HG03064 (cell line): Measurements from ENCODE around the gene MTHFSD.

Experiments used
- ATAC-seq: cut with Tn5 transposase; IDR thresholded peaks from one replicate; pipeline ENCODE4 v1.9.1; 2021; ENCODE audit warnings: low read depth; ENCODE audit not compliant: unreplicated experiment

MTHFSD gene

DNA sequence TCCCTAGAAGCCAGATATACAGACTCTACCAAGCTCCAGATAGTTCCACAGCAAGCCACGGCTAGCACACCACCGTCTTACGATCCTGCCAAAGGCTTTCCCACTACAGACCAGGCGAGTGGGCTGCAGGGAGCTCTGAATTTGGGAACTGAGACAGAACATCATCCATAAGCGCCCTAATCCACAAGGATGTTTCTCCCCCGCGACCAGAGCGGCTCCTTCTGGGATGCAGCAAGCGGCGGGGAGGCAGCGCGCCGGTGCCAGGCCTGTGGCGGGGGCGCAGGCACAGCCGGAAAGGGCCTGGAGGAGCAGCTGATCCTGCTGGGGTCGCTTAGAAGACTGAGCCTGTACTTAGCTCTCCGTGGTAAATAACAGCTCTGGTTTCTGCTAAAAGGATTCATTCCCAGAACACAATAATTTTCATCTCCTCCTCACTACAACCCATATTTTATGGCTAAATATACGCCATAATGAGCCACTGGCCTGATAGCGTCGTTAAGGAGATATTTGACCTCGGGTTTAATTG lies 60.9 kb downstream of the MTHFSD start:
- ATAC-seq, result no peak

- no peak for ATAC-seq
These were observed 61.9 kb downstream of the MTHFSD start for GRCh38 chr16:86492961-86493629.

DNA sequence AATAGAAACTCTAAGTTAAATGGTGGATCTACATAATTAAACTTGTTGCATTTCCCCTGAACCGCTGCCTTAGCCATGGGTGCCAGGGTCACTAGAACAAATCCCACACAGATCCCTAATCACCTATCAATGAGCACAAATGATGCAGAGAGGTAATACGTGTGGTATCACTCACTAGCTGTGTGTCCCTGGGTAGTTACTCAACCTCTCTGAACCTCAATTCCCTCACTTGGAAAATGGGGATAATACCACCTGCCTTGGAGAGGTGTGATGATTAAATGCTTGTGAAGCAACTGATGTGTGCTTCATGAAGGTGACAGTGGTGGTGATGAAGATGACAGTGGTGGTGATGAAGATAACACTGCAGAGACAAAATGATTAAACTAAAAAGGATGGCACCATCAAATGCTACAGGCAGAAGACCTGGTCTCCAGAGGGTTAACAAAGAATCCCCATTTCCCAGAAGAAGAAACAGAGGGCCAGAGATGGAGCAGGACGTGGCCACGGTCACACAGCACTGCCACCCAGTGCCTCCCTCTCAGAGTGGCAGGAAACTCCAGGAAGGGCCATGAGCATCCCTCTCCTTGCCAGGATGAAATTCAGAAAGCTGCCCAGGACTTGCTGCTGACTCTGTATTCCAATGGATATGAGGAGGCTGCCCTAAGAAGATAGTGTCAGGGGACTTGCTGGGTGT lies 62.6 kb downstream of the MTHFSD start:
- no peak for ATAC-seq

DNA sequence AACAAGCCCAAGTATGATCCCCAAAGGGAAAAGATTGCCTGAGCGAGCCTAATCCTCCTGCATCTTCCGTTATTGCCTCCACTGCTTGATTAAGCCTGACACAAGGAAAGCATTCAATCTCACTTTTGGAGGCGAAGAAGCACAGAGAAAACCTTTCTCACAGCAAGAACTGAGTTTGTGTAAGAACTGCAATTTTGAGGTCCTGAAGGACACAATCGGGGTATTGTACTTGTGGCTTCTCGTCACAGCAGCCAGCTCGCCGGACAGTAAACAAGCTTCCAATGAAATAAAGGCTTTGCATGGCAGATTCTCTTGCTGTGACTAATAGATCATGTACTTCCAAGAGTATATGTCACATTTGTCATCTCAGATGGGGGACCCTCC lies 63.4 kb downstream of the MTHFSD start:
- ATAC-seq, result no peak

GRCh38 chr16:86490859-86491639 lies 64.0 kb downstream of the MTHFSD start:
- no peak for ATAC-seq

DNA sequence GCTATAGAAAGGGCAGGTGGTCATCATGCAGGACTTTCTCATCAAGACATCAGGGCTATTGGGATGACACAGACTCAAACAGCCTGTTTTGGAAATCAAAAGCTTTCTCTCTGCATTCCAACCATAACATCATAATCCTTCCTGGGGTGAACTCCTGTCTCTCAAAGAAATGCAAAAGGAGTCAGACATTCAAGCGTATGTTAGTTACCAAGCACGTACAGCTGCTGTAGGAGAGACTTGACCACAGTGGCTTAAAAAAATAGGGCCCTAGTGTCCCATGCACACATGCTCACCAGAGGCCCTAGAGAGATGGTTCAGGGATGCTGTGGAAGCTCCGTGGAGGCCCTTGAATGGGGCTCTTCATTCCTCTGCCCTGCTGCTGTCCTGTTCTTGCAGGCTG lies 69.3 kb downstream of the MTHFSD start:
- ATAC-seq, result no peak

GRCh38 chr16:86484240-86484639 lies 70.8 kb downstream of the MTHFSD start:
- ATAC-seq, result no peak

DNA sequence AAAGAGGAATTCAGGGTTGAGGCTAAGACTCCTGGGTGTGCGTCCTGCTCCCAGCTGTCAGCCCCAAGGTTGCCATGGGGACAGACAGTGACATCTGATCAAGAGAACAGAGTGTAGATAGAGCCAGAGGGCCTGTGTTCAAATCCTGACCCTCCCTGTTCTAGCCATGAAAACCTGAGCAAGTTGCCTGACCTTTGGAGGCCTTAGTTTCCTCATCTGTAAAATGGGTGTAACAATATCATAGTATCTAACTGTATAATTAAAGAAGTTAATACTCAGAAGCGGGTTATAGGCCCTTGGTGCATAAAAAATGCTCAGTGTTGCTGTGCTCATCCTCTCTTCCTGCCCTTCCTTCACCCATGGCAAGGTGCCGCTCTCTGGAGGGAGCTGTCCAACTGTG lies 73.4 kb downstream of the MTHFSD start:
- ATAC-seq, result no peak

GRCh38 chr16:86480444-86480843 lies 74.6 kb downstream of the MTHFSD start:
- no peak for ATAC-seq
